Measurements from ENCODE around the gene MNX1. TPM values are rescaled to one million over a fixed set of nuclear protein-coding genes. Genes with fewer than 3 reads are reported as not detected.

MNX1 gene
- total RNA-seq, 1 experiment from 2014 or later = 2.6 TPM

- intact Hi-C loops (cut with micrococcal nuclease) = no loop called here
- Histone ChIP-seq H3K4me1 (ENCODE audit: insufficient read depth, low read length) (peaks cover 7% of the 10 kb centered on the region), H3K9ac (ENCODE audit: low read length) (no peak overlapping the region), H3K27me3 (ENCODE audit: low read length) (no peaks in the 10 kb centered on the region), H3K36me3 (ENCODE audit: low read depth, low read length) (no peaks in the 10 kb centered on the region), H3K79me2 (ENCODE audit: low read length) (no peaks in the 10 kb centered on the region), H3K9me3 (ENCODE audit: low read length) (no peaks in the 10 kb centered on the region), H3K4me2 (ENCODE audit: low read length) (peak overlapping the region; percentile 27; the same call in 1 of the 2 replicates), H3K4me3 (ENCODE audit: low read length) (no peak overlapping the region), H3K9me2 (replicated peaks; ENCODE audit: low read length) (no peaks in the 10 kb centered on the region), H3K27ac (ENCODE audit: low read length) (peak overlapping the region; percentile 70), H4K20me1 (ENCODE audit: low read length) (no peaks in the 10 kb centered on the region), H3F3A (ENCODE audit: low read length, unreplicated experiment) (no peaks in the 10 kb centered on the region), H2AFZ (ENCODE audit: low read length) (no peak overlapping the region)
- BruUV-seq (replicated peaks) = no TSS peak
- POLR2A ChIA-PET (ENCODE audit: unreplicated experiment) = no interaction called here
- TF ChIP-seq, protein P1, sequence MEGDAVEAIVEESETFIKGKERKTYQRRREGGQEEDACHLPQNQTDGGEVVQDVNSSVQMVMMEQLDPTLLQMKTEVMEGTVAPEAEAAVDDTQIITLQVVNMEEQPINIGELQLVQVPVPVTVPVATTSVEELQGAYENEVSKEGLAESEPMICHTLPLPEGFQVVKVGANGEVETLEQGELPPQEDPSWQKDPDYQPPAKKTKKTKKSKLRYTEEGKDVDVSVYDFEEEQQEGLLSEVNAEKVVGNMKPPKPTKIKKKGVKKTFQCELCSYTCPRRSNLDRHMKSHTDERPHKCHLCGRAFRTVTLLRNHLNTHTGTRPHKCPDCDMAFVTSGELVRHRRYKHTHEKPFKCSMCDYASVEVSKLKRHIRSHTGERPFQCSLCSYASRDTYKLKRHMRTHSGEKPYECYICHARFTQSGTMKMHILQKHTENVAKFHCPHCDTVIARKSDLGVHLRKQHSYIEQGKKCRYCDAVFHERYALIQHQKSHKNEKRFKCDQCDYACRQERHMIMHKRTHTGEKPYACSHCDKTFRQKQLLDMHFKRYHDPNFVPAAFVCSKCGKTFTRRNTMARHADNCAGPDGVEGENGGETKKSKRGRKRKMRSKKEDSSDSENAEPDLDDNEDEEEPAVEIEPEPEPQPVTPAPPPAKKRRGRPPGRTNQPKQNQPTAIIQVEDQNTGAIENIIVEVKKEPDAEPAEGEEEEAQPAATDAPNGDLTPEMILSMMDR (conservative IDR thresholded peaks at IDR 0.05; ENCODE audit: low read depth, low read length) = no peak
- TF ChIP-seq EZH2 (IDR thresholded peaks at IDR 0.05; ENCODE audit: low read length, unreplicated experiment) = no peak
- TF ChIP-seq EZH2phosphoT487 (IDR thresholded peaks at IDR 0.05; ENCODE audit: borderline replicate concordance, low read length) = no peak
- DNase-seq (peak; percentile 60), ATAC-seq (peak; percentile 51)
- CTCF ChIA-PET = no interaction called here
These were observed 36.7 kb upstream of the MNX1 start for GRCh38 chr7:157047148-157047547.

DNA sequence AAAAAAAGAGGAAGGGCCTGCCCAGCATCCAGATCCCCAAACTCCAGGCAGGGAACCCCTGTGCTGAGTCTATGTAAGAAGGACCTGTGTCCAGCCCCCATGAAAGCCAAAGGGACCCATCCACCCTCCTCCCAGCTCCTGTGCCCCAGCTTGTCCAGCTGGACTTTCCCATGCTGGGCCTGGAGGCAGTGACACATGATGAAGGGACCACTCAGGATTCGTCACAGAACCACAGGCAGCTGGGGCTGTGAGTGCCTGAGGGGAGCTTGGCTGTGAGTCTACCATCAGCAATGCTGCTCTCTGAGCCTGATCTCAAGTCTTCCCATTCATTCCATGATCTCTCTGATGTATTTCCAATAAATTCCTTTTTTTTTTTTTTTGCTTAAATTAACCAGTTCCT lies 36.2 kb upstream of the MNX1 start:
- Histone ChIP-seq H3K4me2 (ENCODE audit: low read length) (peak overlapping the region; percentile 27; the same call in 1 of the 2 replicates), H2AFZ (ENCODE audit: low read length) (no peak overlapping the region), H3K79me2 (ENCODE audit: low read length) (no peaks in the 10 kb centered on the region), H3K9ac (ENCODE audit: low read length) (no peak overlapping the region), H3K4me3 (ENCODE audit: low read length) (no peak overlapping the region), H4K20me1 (ENCODE audit: low read length) (no peaks in the 10 kb centered on the region), H3K27ac (ENCODE audit: low read length) (peak overlapping the region; percentile 70), H3F3A (ENCODE audit: low read length, unreplicated experiment) (no peaks in the 10 kb centered on the region), H3K9me2 (replicated peaks; ENCODE audit: low read length) (no peaks in the 10 kb centered on the region), H3K36me3 (ENCODE audit: low read depth, low read length) (no peaks in the 10 kb centered on the region), H3K9me3 (ENCODE audit: low read length) (no peaks in the 10 kb centered on the region), H3K27me3 (ENCODE audit: low read length) (no peaks in the 10 kb centered on the region), H3K4me1 (ENCODE audit: insufficient read depth, low read length) (peaks cover 7% of the 10 kb centered on the region)
- ChIA-PET CTCF (interaction anchor here (0.5 kb wide), 1 partner anchor 1446 kb away, joined by 6 read pairs; no protein-coding TSS in a partner anchor), POLR2A (ENCODE audit: unreplicated experiment) (no interaction called here)
- peak; percentile 78 for ATAC-seq
- no peak for TF ChIP-seq EZH2 (IDR thresholded peaks at IDR 0.05; ENCODE audit: low read length, unreplicated experiment)
- TF ChIP-seq, protein P1 (conservative IDR thresholded peaks at IDR 0.05; ENCODE audit: low read depth, low read length) = no peak
- no peak for TF ChIP-seq EZH2phosphoT487 (IDR thresholded peaks at IDR 0.05; ENCODE audit: borderline replicate concordance, low read length)
- no TSS peak for BruUV-seq (replicated peaks)
- intact Hi-C loops (cut with micrococcal nuclease) = no loop called here
- peak; percentile 89 for DNase-seq

GRCh38 chr7:157044943-157045660 lies 34.6 kb upstream of the MNX1 start:
- ChIA-PET CTCF (no interaction called here), POLR2A (ENCODE audit: unreplicated experiment) (no interaction called here)
- Histone ChIP-seq H3K4me2 (ENCODE audit: low read length) (no peak overlapping the region), H3K9me3 (ENCODE audit: low read length) (no peaks in the 10 kb centered on the region), H3K4me3 (ENCODE audit: low read length) (no peak overlapping the region), H4K20me1 (ENCODE audit: low read length) (no peaks in the 10 kb centered on the region), H3F3A (ENCODE audit: low read length, unreplicated experiment) (no peaks in the 10 kb centered on the region), H3K9me2 (replicated peaks; ENCODE audit: low read length) (no peaks in the 10 kb centered on the region), H3K27me3 (ENCODE audit: low read length) (no peaks in the 10 kb centered on the region), H3K4me1 (ENCODE audit: insufficient read depth, low read length) (peaks cover 7% of the 10 kb centered on the region), H3K79me2 (ENCODE audit: low read length) (no peaks in the 10 kb centered on the region), H3K36me3 (ENCODE audit: low read depth, low read length) (no peaks in the 10 kb centered on the region), H3K9ac (ENCODE audit: low read length) (no peak overlapping the region), H3K27ac (ENCODE audit: low read length) (no peak overlapping the region), H2AFZ (ENCODE audit: low read length) (no peak overlapping the region)
- DNase-seq (no peak), ATAC-seq (no peak)
- TF ChIP-seq EZH2phosphoT487 (IDR thresholded peaks at IDR 0.05; ENCODE audit: borderline replicate concordance, low read length) = no peak
- no peak for TF ChIP-seq EZH2 (IDR thresholded peaks at IDR 0.05; ENCODE audit: low read length, unreplicated experiment)
- TF ChIP-seq, protein P1 (conservative IDR thresholded peaks at IDR 0.05; ENCODE audit: low read depth, low read length) = no peak
- BruUV-seq (replicated peaks) = no TSS peak
- intact Hi-C loops (cut with micrococcal nuclease) = no loop called here

Data from PC-3 (cell line).